Prostate gland (tissue), 2 donors: ENCODE measurements around the gene PRPSAP2.

Experiments
- CTCF ChIP-seq, 4 experiments: fragments of 200-600 bp in 2 of 4; fragments of 450-650 bp in 2 of 4; sonication (generic) in 2 of 4; IDR thresholded peaks; 1 replicate in 3 of 4; 2 replicates in 1 of 4; pipeline ENCODE4 v1.5.1; 2016 to 2019; ENCODE audit warnings: antibody characterized with exemption in 4 of 4, mild to moderate bottlenecking in 2 of 4, moderate library complexity in 2 of 4
- POLR2AphosphoS5 ChIP-seq: sonication (generic); formaldehyde crosslinking; IDR thresholded peaks from one replicate; pipeline ENCODE4 v1.6.1; 2017; ENCODE audit warnings: antibody characterized with exemption

GRCh38 chr17:18896146-18896545 lies 38.2 kb downstream of the PRPSAP2 start:
- TF ChIP-seq CTCF (IDR thresholded peaks at IDR 0.05) (no peak), POLR2AphosphoS5 (no peak)
